Psoas muscle (tissue), 8 donors: ENCODE data around the gene SNAI1. TPM values are rescaled to one million over a fixed set of nuclear protein-coding genes. Genes with fewer than 3 reads are reported as not detected.

ENCODE experiments used
- ATAC-seq, 4 donors: fragments of 200-7000 bp; cut with Tn5 transposase; one replicate each; pipeline ENCODE4 v1.9.1; 2020; ENCODE audit warnings: moderate library complexity in 3 of 4, mild to moderate bottlenecking in 2 of 4
- DNase-seq, 2 donors: peaks; one replicate each; pipeline ENCODE4 v3.0.0-alpha.2; 2020
- H3K27ac ChIP-seq: fragments of 200-600 bp; one replicate; pipeline ENCODE4 v1.8.0; 2022
- H3K27me3 ChIP-seq, 3 donors: fragments of 200-600 bp in 1 of 3; one replicate each; pipeline versions ENCODE4 v1.6.1 to v1.8.0; 2013 to 2022; ENCODE audit warnings: low read length in 2 of 3, mild to moderate bottlenecking in 2 of 3, moderate library complexity in 1 of 3; ENCODE audit not compliant: insufficient read depth in 3 of 3
- H3K36me3 ChIP-seq, 2 donors: fragments of 200-600 bp in 1 of 2; one replicate each; pipeline versions ENCODE4 v1.6.1 to v1.8.0; 2013 to 2022; ENCODE audit warnings: low read depth in 1 of 2, mild to moderate bottlenecking in 1 of 2, moderate library complexity in 1 of 2; ENCODE audit not compliant: insufficient read depth in 1 of 2
- H3K4me1 ChIP-seq: fragments of 200-600 bp; one replicate; pipeline ENCODE4 v1.8.0; 2022
- H3K4me3 ChIP-seq: fragments of 200-600 bp; one replicate; pipeline ENCODE4 v1.8.0; 2022; ENCODE audit warnings: mild to moderate bottlenecking
- H3K9me3 ChIP-seq: fragments of 200-600 bp; one replicate; pipeline ENCODE4 v1.8.0; 2022
- WGBS, 3 donors: extraction: QIAGEN DNeasy Blood & Tissue Kit; methylation state at CpG; one replicate each; pipeline versions ENCODE4 v1.1.6 to v1.1.7; 2013; 5-methylcytosine and 5-hydroxymethylcytosine counted together
- intact Hi-C, 2 donors: fragments of 100-400 bp; cut with DNase I; formaldehyde crosslinking; loops; one replicate each; pipeline versions ENCODE4 v1.11.0 to v1.14.2; 2022
- polyA plus RNA-seq, 3 donors: library from polyadenylated mRNA; stranded (reverse); fragments of 200-250 nt; gene quantifications; one replicate each; pipeline ENCODE4 v1.2.3, GENCODE V29; 2013
- total RNA-seq, 4 donors: library from RNA; stranded (reverse); fragmentation: NEBNext Ultra II Directional in 2 of 4; extraction: Animal tissue kit (Norgen Biotek cat#: 25700) in 2 of 4; gene quantifications; one replicate each; pipeline versions ENCODE4 v1.2.1 to v1.2.4, GENCODE V29; 2021 to 2023
- TF ChIP-seq, protein P1 (sequence below): fragments of 200-600 bp; IDR thresholded peaks from one replicate; pipeline ENCODE4 v1.8.0; 2022; ENCODE audit warnings: antibody characterized with exemption
- donor health status: healthy with polysubstance abuse.
- donor health status: DM: no; HTN: no; CAD: no; lungs with moderate emphysema.
- donor health status: Bipolar disorder and iron deficiency.
- donor health status: healthy.
- donor health status: DM: yes; HTN: yes; CAD: no.
- donor health status: DM: no; HTN: no; CAD: no.
- donor health status: DM: no; HTN: no; CAD: no.
- donor health status: DM: yes; HTN: yes; CAD: no.

Gene SNAI1
- total and polyA plus RNA-seq, 7 donors = 0.49 to 4.6 (median 1.1) TPM

DNA sequence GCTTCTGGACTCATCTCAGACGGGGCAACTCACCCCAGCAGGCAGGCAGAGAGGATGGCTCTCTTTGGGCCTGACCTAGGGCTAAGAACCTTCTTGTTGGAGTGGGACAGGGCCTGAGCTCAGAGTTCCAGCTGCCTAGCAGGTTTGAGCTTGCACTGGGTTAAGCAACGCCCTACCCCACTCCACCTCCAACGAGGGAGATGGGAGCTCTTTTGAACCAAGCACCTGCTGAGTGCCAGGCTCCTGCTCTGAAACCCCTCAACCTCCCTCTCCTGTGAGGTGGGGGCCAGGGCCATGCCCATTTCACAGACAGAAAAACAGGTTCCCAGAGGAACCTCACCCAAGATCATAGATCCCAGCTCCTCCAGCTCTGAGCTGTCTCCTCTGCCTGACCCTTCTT lies 54.3 kb downstream of the SNAI1 start:
- no peak overlapping the region for H3K27ac ChIP-seq
- TF ChIP-seq, protein P1, sequence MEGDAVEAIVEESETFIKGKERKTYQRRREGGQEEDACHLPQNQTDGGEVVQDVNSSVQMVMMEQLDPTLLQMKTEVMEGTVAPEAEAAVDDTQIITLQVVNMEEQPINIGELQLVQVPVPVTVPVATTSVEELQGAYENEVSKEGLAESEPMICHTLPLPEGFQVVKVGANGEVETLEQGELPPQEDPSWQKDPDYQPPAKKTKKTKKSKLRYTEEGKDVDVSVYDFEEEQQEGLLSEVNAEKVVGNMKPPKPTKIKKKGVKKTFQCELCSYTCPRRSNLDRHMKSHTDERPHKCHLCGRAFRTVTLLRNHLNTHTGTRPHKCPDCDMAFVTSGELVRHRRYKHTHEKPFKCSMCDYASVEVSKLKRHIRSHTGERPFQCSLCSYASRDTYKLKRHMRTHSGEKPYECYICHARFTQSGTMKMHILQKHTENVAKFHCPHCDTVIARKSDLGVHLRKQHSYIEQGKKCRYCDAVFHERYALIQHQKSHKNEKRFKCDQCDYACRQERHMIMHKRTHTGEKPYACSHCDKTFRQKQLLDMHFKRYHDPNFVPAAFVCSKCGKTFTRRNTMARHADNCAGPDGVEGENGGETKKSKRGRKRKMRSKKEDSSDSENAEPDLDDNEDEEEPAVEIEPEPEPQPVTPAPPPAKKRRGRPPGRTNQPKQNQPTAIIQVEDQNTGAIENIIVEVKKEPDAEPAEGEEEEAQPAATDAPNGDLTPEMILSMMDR = no peak
- ATAC-seq = no peak
- H3K4me3 ChIP-seq = no peak overlapping the region
- H3K36me3 ChIP-seq = no peaks in the 10 kb centered on the region
- H3K27me3 ChIP-seq = no peaks in the 10 kb centered on the region
- no peaks in the 10 kb centered on the region for H3K9me3 ChIP-seq
- DNase-seq = no peak
- intact Hi-C loops = loop anchor here in 1 of 2 donors (5.0 kb wide), 1 partner anchor 40 kb away; no protein-coding TSS in a partner anchor
- no peaks in the 10 kb centered on the region for H3K4me1 ChIP-seq
- 80 to 89% (median 81%) methylated on average over 3 of the region's 3 CpGs for WGBS, 3 donors

- H3K27ac ChIP-seq = no peak overlapping the region
- DNase-seq (no peak), ATAC-seq (no peak)
- H3K4me3 ChIP-seq = no peak overlapping the region
- H3K27me3 ChIP-seq = no peaks in the 10 kb centered on the region
- TF ChIP-seq, protein P1 = no peak
- H3K36me3 ChIP-seq = no peaks in the 10 kb centered on the region
- H3K9me3 ChIP-seq = no peaks in the 10 kb centered on the region
- no peaks in the 10 kb centered on the region for H3K4me1 ChIP-seq
- intact Hi-C loops = loop anchor here in 1 of 2 donors (5.0 kb wide), 1 partner anchor 40 kb away; no protein-coding TSS in a partner anchor
- WGBS, 3 donors = 87 to 90% (median 89%) methylated on average over 7 of the region's 7 CpGs
Observed at GRCh38 chr20:50037575-50037974, 54.8 kb downstream of the SNAI1 start.

- TF ChIP-seq, protein P1 = no peak
- ATAC-seq = no peak
- 60 to 69% (median 63%) methylated on average over 6 of the region's 6 CpGs for WGBS, 3 donors
Observed at GRCh38 chr20:50038169-50038568, 55.4 kb downstream of the SNAI1 start.

More at GRCh38 chr20:50038169-50038568, 55.4 kb downstream of the SNAI1 start:
- H3K27ac ChIP-seq = no peak overlapping the region
- DNase-seq = no peak
- no peaks in the 10 kb centered on the region for H3K9me3 ChIP-seq
- no peaks in the 10 kb centered on the region for H3K27me3 ChIP-seq
- no peak overlapping the region for H3K4me3 ChIP-seq
- no peaks in the 10 kb centered on the region for H3K4me1 ChIP-seq
- no peaks in the 10 kb centered on the region for H3K36me3 ChIP-seq
- intact Hi-C loops = loop anchor here in 1 of 2 donors (5.0 kb wide), 1 partner anchor 41 kb away; no protein-coding TSS in a partner anchor

Other genes with a start within 250 kb of the SNAI1 start
- 10 to 100 TPM in 3 of 4 donors, 1 to 10 TPM in 1; 8.2 to 19.4 (median 11.2) TPM for gene SLC9A8, start 170.2 kb upstream of the SNAI1 start, total RNA-seq
- 10 to 100 TPM in 1 of 3 donors, 1 to 10 TPM in 2; 6.1 to 11.4 (median 6.3) TPM for gene SLC9A8, start 170.2 kb upstream of the SNAI1 start, polyA plus RNA-seq
- 10 to 100 TPM in 2 of 4 donors, 1 to 10 TPM in 2; 6.7 to 16.3 (median 10.3) TPM for gene SPATA2, start 67.5 kb upstream of the SNAI1 start, total RNA-seq
- 10 to 100 TPM in 1 of 3 donors, 1 to 10 TPM in 2; 7.8 to 15.0 (median 8.1) TPM for gene SPATA2, start 67.5 kb upstream of the SNAI1 start, polyA plus RNA-seq
- gene RNF114, start 46.6 kb upstream of the SNAI1 start, total RNA-seq = 100 to 1,000 TPM in 1 of 4 donors, 10 to 100 TPM in 3; 67.0 to 104 (median 82.4) TPM
- 10 to 100 TPM; 30.8 to 83.6 (median 79.7) TPM for gene RNF114, start 46.6 kb upstream of the SNAI1 start, polyA plus RNA-seq
- 10 to 100 TPM; 45.2 to 78.1 (median 57.5) TPM for gene UBE2V1, start 130.2 kb downstream of the SNAI1 start, total RNA-seq
- gene UBE2V1, start 130.2 kb downstream of the SNAI1 start, polyA plus RNA-seq = 100 to 1,000 TPM in 2 of 3 donors, 10 to 100 TPM in 1; 57.1 to 165 (median 103) TPM
- 10 to 100 TPM; 17.5 to 59.2 (median 35.0) TPM for gene PEDS1, start 170.7 kb downstream of the SNAI1 start, total RNA-seq
- 10 to 100 TPM; 23.8 to 55.1 (median 49.2) TPM for gene PEDS1, start 170.7 kb downstream of the SNAI1 start, polyA plus RNA-seq
- gene CEBPB, start 207.8 kb downstream of the SNAI1 start, total RNA-seq = 100 to 1,000 TPM; 144 to 445 (median 283) TPM
- gene CEBPB, start 207.8 kb downstream of the SNAI1 start, polyA plus RNA-seq = 100 to 1,000 TPM in 1 of 3 donors, 10 to 100 TPM in 2; 38.7 to 125 (median 83.2) TPM